Neural cell (in vitro differentiated cells): Measurements from ENCODE around the gene MIXL1. TPM values are rescaled to one million over a fixed set of nuclear protein-coding genes. Genes with fewer than 3 reads are reported as not detected.

Experiments used
- H2AFZ ChIP-seq: fragments of 200-600, 300-800 bp; sonication (generic), shearing (Covaris generic); 2 replicates; pipeline ENCODE4 v1.6.0; 2014; ENCODE audit warnings: low read depth, mild to moderate bottlenecking, antibody characterized with exemption, low read length, moderate library complexity
- H3F3A ChIP-seq: fragments of 200-600 bp; shearing (Covaris generic); 2 replicates; pipeline ENCODE4 v1.6.1; 2016; ENCODE audit warnings: mild to moderate bottlenecking, moderate library complexity, mixed read lengths, antibody characterized with exemption, low read length; ENCODE audit not compliant: insufficient read depth, poor library complexity, severe bottlenecking
- H3K27ac ChIP-seq: fragments of 200-600, 300-800 bp; sonication (generic), shearing (Covaris generic); 2 replicates; pipeline ENCODE4 v1.5.1; 2014; ENCODE audit warnings: mild to moderate bottlenecking, low read length, moderate library complexity
- H3K27me3 ChIP-seq: fragments of 300-800, 200-600 bp; sonication (generic), shearing (Covaris generic); 2 replicates; pipeline ENCODE4 v1.6.0; 2014; ENCODE audit warnings: mild to moderate bottlenecking, low read depth, low read length, moderate library complexity; ENCODE audit not compliant: insufficient read depth
- H3K36me3 ChIP-seq: fragments of 300-800, 200-600 bp; sonication (generic), shearing (Covaris generic); 2 replicates; pipeline ENCODE4 v1.5.1; 2014; ENCODE audit warnings: mild to moderate bottlenecking, antibody characterized with exemption, low read length, moderate library complexity; ENCODE audit not compliant: insufficient read depth
- H3K4me2 ChIP-seq: fragments of 300-800, 200-600 bp; sonication (generic), shearing (Covaris generic); 2 replicates; pipeline ENCODE4 v1.6.0; 2014; ENCODE audit warnings: mild to moderate bottlenecking, low read length
- H3K4me3 ChIP-seq: fragments of 300-800, 200-600 bp; sonication (generic), shearing (Covaris generic); 2 replicates; pipeline ENCODE4 v1.5.1; 2014; ENCODE audit warnings: mild to moderate bottlenecking, low read length, moderate library complexity
- H3K79me2 ChIP-seq: fragments of 200-600 bp; shearing (Covaris generic); replicated peaks from 2 replicates; pipeline ENCODE4 v1.6.0; 2014; ENCODE audit warnings: mild to moderate bottlenecking, low read length, moderate library complexity; ENCODE audit not compliant: insufficient read depth
- H3K9ac ChIP-seq: fragments of 300-800, 200-600 bp; sonication (generic), shearing (Covaris generic); 2 replicates; pipeline ENCODE4 v1.6.1; 2016; ENCODE audit warnings: mild to moderate bottlenecking, low read length, mixed read lengths
- H3K9me2 ChIP-seq: fragments of 200-600 bp; shearing (Covaris generic); 2 replicates; pipeline ENCODE4 v1.6.1; 2016; ENCODE audit warnings: mild to moderate bottlenecking, low read length, mixed read lengths; ENCODE audit not compliant: insufficient read depth
- H3K9me3 ChIP-seq: fragments of 200-600, 300-800 bp; sonication (generic), shearing (Covaris generic); 2 replicates; pipeline ENCODE4 v1.6.1; 2016; ENCODE audit warnings: mild to moderate bottlenecking, mixed run types, low read length, moderate library complexity, mixed read lengths
- H4K20me1 ChIP-seq: fragments of 200-600 bp; shearing (Covaris generic); 2 replicates; pipeline ENCODE4 v1.6.1; 2016; ENCODE audit warnings: mild to moderate bottlenecking, mixed run types; ENCODE audit not compliant: insufficient read depth
- EP300 ChIP-seq: fragments of 450-650 bp; conservative IDR thresholded peaks from 2 replicates; pipeline ENCODE4 v1.6.1; 2014; ENCODE audit warnings: antibody characterized with exemption, mild to moderate bottlenecking, moderate library complexity; ENCODE audit not compliant: poor library complexity, severe bottlenecking
- EZH2 ChIP-seq: fragments of 200-600, 300-800 bp; shearing (Covaris generic), sonication (generic); IDR thresholded peaks from 2 replicates; pipeline ENCODE4 v1.6.1; 2014; ENCODE audit warnings: antibody characterized with exemption, low read length, borderline replicate concordance, mild to moderate bottlenecking; ENCODE audit not compliant: insufficient read depth, poor library complexity, severe bottlenecking
- MXI1 ChIP-seq: fragments of 450-650 bp; conservative IDR thresholded peaks from 2 replicates; pipeline ENCODE4 v1.6.1; 2014; ENCODE audit warnings: antibody characterized with exemption, mild to moderate bottlenecking; ENCODE audit not compliant: poor library complexity, severe bottlenecking
- POLR2AphosphoS5 ChIP-seq: IDR thresholded peaks from 2 replicates; pipeline ENCODE4 v1.6.1; 2012
- RAD21 ChIP-seq: fragments of 450-650 bp; conservative IDR thresholded peaks from 2 replicates; pipeline ENCODE4 v1.6.1; 2014; ENCODE audit warnings: antibody characterized with exemption, mild to moderate bottlenecking, moderate library complexity
- SMC3 ChIP-seq: fragments of 450-650 bp; conservative IDR thresholded peaks from 2 replicates; pipeline ENCODE4 v1.6.1; 2014; ENCODE audit warnings: antibody characterized with exemption, mild to moderate bottlenecking, moderate library complexity; ENCODE audit not compliant: poor library complexity
- TAF1 ChIP-seq: IDR thresholded peaks from 2 replicates; pipeline ENCODE4 v1.6.1; 2012; ENCODE audit warnings: low read depth
- polyA plus RNA-seq: library from polyadenylated mRNA; depleted of rRNA; stranded (reverse); fragments of >200 nt; gene quantifications from 2 replicates; pipeline ENCODE4 v1.2.3, GENCODE V29; 2014
- TF ChIP-seq, protein P1 (sequence below): IDR thresholded peaks from 2 replicates; pipeline ENCODE4 v1.6.1; 2012; ENCODE audit warnings: borderline replicate concordance
- TF ChIP-seq, protein P2 (sequence below): fragments of 450-650 bp; IDR thresholded peaks from 2 replicates; pipeline ENCODE4 v1.5.1; 2014; ENCODE audit warnings: antibody characterized with exemption, mild to moderate bottlenecking, moderate library complexity; ENCODE audit not compliant: poor library complexity, severe bottlenecking

The MIXL1 gene
- polyA plus RNA-seq, 1 donor from 2014 or later: not detected

DNA sequence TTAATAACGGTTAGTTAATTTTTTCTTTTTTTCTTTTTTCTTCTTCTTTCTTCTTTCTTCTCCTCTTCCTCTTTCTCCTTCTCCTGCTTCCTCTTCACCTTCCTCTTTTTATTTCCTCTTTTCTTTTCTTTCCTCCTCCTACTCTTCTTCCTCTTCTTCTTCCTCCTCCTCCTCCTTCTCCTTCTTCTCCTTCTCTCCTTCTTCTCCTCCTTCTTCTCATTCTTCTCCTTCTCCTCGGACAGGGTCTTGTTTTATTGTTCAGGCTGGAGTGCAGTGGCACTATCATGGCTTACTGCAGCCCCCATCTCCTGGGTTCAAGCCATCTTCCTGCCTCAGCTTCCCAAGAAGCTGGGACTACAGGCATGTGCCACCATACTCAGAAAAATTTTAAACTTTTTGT lies 23.5 kb upstream of the MIXL1 start:
- H3K4me3 ChIP-seq: no peak overlapping the region
- H4K20me1 ChIP-seq: no peaks in the 10 kb centered on the region
- no peaks in the 10 kb centered on the region for H3K9me2 ChIP-seq
- no peak overlapping the region for H3K4me2 ChIP-seq
- no peaks in the 10 kb centered on the region for H3F3A ChIP-seq
- H3K27me3 ChIP-seq: no peaks in the 10 kb centered on the region
- H3K79me2 ChIP-seq: no peaks in the 10 kb centered on the region
- H3K36me3 ChIP-seq: no peaks in the 10 kb centered on the region
- no peak overlapping the region for H2AFZ ChIP-seq
- H3K9me3 ChIP-seq: no peaks in the 10 kb centered on the region
- TF ChIP-seq, protein P1, sequence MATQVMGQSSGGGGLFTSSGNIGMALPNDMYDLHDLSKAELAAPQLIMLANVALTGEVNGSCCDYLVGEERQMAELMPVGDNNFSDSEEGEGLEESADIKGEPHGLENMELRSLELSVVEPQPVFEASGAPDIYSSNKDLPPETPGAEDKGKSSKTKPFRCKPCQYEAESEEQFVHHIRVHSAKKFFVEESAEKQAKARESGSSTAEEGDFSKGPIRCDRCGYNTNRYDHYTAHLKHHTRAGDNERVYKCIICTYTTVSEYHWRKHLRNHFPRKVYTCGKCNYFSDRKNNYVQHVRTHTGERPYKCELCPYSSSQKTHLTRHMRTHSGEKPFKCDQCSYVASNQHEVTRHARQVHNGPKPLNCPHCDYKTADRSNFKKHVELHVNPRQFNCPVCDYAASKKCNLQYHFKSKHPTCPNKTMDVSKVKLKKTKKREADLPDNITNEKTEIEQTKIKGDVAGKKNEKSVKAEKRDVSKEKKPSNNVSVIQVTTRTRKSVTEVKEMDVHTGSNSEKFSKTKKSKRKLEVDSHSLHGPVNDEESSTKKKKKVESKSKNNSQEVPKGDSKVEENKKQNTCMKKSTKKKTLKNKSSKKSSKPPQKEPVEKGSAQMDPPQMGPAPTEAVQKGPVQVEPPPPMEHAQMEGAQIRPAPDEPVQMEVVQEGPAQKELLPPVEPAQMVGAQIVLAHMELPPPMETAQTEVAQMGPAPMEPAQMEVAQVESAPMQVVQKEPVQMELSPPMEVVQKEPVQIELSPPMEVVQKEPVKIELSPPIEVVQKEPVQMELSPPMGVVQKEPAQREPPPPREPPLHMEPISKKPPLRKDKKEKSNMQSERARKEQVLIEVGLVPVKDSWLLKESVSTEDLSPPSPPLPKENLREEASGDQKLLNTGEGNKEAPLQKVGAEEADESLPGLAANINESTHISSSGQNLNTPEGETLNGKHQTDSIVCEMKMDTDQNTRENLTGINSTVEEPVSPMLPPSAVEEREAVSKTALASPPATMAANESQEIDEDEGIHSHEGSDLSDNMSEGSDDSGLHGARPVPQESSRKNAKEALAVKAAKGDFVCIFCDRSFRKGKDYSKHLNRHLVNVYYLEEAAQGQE: no peak
- TF ChIP-seq SMC3 (no peak), EZH2 (no peak), TAF1 (no peak), EP300 (no peak), MXI1 (no peak), POLR2AphosphoS5 (no peak), RAD21 (no peak)
- TF ChIP-seq, protein P2, sequence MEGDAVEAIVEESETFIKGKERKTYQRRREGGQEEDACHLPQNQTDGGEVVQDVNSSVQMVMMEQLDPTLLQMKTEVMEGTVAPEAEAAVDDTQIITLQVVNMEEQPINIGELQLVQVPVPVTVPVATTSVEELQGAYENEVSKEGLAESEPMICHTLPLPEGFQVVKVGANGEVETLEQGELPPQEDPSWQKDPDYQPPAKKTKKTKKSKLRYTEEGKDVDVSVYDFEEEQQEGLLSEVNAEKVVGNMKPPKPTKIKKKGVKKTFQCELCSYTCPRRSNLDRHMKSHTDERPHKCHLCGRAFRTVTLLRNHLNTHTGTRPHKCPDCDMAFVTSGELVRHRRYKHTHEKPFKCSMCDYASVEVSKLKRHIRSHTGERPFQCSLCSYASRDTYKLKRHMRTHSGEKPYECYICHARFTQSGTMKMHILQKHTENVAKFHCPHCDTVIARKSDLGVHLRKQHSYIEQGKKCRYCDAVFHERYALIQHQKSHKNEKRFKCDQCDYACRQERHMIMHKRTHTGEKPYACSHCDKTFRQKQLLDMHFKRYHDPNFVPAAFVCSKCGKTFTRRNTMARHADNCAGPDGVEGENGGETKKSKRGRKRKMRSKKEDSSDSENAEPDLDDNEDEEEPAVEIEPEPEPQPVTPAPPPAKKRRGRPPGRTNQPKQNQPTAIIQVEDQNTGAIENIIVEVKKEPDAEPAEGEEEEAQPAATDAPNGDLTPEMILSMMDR: no peak
- H3K27ac ChIP-seq: no peak overlapping the region
- H3K9ac ChIP-seq: no peak overlapping the region

DNA sequence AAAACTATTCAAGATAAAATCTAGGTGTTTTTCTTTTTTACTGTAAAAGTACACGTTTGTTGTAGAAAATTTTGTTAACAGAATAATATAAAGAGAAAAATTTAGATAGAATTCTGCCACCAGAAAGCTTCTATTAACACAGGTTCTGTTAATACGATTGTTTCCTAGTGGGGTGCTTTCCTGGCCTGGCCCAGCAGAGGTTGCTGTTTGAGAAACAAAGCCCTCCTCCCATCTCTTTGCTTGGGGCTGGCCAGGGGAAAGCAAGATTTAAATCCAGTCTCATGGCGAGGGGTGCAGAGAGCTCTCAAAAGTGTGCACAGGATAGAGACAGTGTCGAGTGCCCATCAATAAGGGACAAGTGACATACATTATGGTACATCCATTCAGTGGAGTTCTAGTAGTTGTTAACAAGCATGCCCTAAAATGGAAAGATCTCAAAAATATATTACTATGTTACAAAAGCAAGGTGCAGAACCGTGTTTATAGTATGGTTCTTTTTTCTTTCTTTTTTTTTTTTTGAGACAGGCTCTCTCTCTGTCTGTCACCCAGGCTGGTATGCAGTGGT lies 22.4 kb upstream of the MIXL1 start:
- Histone ChIP-seq H3K4me3 (no peak overlapping the region), H2AFZ (no peak overlapping the region), H3K9me3 (no peaks in the 10 kb centered on the region), H3K9ac (no peak overlapping the region), H3F3A (no peaks in the 10 kb centered on the region), H3K36me3 (no peaks in the 10 kb centered on the region), H3K9me2 (no peaks in the 10 kb centered on the region), H3K79me2 (no peaks in the 10 kb centered on the region), H3K27me3 (no peaks in the 10 kb centered on the region), H3K4me2 (no peak overlapping the region), H3K27ac (no peak overlapping the region), H4K20me1 (no peaks in the 10 kb centered on the region)
- no peak for TF ChIP-seq EP300
- TF ChIP-seq, protein P2: no peak
- no peak for TF ChIP-seq RAD21
- TF ChIP-seq TAF1: no peak
- no peak for TF ChIP-seq SMC3
- TF ChIP-seq EZH2: no peak
- TF ChIP-seq, protein P1: no peak
- TF ChIP-seq MXI1: no peak
- TF ChIP-seq POLR2AphosphoS5: no peak
